GM12865 (cell line): ENCODE results near the gene AQP7.

Experiments used
- DNase-seq: peaks from one replicate; pipeline ENCODE4 v3.0.0; 2010; ENCODE audit warnings: low read depth
- H3K4me3 ChIP-seq: 2 replicates; pipeline ENCODE4 v1.5.1; 2011; ENCODE audit warnings: mild to moderate bottlenecking, low read depth, low read length, control low read depth
- CTCF ChIP-seq: IDR thresholded peaks from 2 replicates; pipeline ENCODE4 v1.5.1; 2011; ENCODE audit warnings: low read length, control low read depth, low read depth, inconsistent platforms; ENCODE audit not compliant: insufficient read depth; ENCODE audit errors: missing control alignments

The AQP7 gene

DNA sequence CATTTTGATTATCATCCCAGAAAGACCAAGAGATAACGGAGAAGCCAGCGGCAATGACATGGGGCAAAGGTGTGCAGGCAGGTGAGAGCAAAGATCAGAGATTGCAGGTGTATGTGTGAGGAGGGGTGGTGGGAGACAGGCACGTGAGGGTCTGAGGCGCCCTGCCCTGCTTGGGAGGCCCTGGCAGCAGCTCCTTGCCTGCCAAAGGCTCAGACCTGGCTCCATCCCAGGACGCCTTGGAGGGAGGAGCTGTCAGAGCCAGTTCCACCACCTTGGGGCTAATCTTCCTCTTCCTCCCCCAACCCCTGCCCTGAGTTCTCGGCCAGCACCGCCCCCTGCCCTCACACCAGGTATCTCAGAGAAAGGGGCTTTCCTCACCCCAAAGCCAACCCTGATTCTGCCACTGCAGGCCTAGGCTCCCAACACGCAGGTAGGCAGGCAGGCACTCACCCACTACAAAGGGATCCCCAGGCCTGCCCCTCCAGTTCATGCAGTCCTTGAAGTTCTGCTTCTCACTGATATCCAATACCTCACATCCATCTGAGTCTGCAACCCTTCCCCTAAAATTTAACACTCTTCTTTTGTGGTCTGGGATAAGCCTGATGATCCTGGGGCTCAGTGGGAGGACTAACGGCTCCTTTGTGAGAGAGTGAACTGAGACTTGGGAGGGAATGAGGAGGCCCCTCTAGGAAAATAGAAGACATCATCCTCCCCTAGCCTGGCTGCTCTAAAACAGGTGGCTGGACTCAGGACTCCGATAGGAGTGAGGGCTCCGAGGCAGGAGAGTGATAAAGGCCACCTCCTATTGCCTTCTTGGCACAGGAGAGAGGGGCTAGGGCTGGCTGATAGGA lies 43.2 kb upstream of the AQP7 start:
- DNase-seq: no peak
- no peak for TF ChIP-seq CTCF
- no peak overlapping the region for H3K4me3 ChIP-seq

- H3K4me3 ChIP-seq: no peak overlapping the region
- no peak for DNase-seq
- TF ChIP-seq CTCF: no peak
Measured at GRCh38 chr9:33443464-33444154, 41.2 kb upstream of the AQP7 start.

DNA sequence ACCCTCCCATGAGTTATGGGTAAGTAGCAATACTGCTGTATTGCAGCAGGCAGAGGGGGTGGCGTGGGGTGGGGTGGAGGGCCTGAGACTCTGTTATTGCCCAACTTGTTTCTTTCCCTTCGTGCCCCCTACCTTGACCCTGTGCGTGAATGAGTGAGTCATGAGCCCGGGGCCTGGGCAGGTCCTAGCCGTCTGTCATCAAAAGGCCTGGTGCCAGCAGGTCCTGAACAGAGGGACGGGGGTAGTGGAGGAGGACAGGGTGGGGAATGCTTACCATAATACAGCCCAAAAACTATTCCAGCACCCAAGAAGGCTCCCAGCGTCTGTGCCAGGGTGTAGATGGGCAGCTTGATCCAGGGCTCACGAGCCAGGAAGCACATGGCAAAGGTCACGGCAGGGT lies 40.7 kb upstream of the AQP7 start:
- DNase-seq: no peak
- TF ChIP-seq CTCF: no peak
- H3K4me3 ChIP-seq: no peak overlapping the region

DNA sequence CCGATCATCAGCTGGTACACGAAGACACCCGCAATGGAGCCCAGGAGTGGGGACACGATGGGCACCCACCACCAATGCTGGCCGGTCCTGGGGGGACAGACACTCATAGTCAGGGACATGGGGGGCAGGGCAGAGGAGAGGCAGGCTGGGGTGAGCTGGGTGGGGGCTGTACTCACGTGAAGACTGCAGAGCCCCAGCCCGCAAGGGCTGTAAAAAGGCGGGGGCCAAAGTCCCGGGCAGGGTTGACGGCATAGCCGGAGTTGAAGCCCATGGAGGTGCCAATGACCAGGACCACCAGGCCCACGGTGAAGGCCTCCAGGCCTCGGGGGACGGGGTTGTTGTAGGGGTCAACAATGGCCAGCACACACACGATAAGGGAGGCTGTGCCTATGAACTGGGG lies 39.8 kb upstream of the AQP7 start:
- TF ChIP-seq CTCF: no peak
- no peak for DNase-seq
- H3K4me3 ChIP-seq: no peak overlapping the region

DNA sequence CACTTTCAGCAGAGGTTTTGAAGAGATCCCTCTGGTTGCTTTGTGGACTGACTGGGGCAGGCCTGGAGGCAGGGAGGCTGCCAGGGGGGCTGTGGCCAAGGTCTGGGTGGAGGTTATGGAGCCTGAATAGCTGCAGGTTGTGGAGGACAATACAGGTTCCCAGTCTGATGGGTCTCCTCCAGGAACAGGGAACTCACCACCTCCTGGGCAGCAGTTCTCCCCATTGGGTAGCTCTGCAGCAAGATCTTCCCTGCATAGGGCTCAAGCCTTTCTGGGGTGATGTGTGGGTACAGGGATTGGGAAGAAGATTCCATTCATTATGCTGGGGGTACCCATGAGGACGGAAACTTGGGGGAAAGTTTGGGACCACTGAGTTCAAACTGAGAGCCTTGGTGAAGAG lies 38.2 kb upstream of the AQP7 start:
- DNase-seq: no peak
- TF ChIP-seq CTCF: no peak
- no peak overlapping the region for H3K4me3 ChIP-seq

DNA sequence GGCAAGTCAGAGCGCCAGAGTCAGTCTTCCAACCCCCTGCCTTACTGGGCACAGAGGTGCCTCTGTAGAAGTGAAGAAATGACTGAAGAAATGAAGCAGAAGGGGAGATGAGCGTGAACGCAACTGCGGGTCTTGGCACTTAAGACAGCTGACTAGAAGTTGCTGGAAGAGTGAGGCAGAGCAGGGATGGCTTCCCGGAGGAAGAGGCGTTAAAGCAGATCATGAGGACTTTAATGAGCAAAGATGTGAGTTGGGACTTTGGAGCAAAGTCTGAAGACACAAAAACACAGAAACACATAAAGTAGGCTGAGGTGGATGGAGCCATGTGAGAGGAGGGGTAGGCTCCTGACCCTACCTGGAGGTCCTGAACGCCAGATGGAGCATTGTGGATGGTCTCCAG lies 37.8 kb upstream of the AQP7 start:
- TF ChIP-seq CTCF: no peak
- DNase-seq: no peak
- H3K4me3 ChIP-seq: no peak overlapping the region
